ENCODE results near the gene PLAAT4.
"Not testable (repeated sequence)": the region's sequence is repeated elsewhere in the genome, so short reads cannot be mapped to it uniquely, and the experiment has no call there.

PLAAT4 gene

DNA sequence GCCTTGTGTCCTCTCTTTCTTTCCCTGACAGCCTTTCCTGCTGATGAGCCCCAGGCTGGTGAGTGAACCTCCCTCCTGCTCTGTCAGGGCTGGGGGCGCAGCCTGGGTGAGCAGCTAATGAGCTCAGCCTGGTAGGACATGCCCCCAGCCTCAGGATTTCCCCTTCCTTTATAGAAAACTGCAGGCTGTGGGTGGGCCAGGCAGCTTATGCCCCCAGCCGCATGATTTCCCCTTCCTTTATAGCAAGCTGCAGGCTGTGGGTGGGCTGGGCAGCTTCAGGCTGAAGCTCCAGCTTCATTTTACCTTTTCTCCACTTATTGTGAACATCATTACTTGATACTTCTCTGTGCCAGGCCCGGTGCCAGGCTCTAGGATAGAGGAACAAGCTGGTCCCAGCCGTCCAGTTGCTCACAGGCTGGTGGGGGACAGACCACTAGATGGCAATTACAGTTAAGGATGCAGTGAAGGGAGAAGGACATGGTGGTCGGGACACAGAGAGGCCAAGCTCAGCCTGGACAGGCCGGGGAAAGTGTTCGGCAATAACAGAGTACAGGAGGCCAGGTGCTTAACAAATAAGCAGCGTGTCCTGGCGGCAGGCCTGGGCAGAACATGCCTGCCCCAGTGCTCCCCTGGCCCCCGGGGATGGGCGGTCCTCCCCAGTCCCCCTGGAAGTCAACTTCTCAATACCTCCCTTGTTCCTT is 25.4 kb upstream of the PLAAT4 start:
- no peak for DNase-seq (ENCODE audit: low spot score)

DNA sequence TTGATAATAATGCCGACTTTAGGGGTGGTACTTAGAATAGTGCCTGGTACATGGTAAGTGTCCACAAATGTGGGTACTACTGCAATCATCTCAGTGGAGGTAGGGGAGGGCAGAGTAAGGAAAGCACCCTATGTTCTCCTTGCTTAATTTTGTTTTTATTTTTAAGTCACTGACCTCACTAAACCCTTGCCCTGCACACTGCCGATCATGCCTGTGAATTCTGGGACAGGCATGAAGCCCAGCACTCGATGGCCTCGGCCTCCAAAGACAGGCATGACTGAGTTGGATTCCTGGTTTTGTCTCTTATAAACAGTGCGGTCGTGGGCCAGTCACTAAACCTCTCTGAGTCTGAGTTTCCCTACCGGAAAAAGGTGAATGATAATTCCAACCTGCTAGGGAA is 23.8 kb upstream of the PLAAT4 start:
- no peak for DNase-seq (ENCODE audit: low spot score)

DNA sequence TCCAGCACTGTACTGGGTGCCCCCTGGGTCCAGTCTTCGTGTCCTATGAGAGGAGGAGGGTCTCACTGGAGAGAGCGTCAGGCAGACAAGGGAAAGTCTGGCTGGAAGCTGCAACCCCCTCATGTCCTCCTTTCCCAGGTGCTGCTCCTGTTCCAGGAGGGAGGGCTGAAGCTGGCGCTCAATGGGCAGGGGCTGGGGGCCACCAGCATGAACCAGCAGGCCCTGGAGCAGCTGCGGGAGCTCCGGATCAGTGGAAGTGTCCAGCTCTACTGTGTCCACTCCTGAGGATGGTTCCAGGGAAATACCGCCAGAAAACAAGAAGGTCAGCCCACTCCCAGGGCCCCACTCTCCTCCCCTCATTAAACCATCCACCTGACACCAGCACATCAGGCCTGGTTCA is 20.5 kb upstream of the PLAAT4 start:
- no peak for DNase-seq (ENCODE audit: low spot score)

DNA sequence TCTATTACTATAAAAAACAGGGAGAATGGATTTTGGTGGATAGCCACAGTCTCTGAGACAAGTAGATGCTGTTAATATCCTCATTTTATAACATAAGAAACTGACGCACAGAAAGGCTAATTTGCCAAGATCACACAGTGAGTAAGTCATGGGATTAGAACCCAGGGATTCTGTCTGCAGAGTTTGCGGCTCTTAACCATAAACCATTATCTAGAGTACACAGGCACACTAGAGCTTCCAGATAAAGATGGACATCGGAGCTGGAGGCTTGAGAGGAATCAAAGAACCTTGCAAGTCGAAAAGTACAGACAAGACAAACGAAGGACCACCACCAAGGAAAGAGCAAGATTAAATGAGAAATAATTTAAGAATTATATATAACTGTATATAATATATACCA is 19.5 kb upstream of the PLAAT4 start:
- DNase-seq (ENCODE audit: low spot score) = no peak

DNA sequence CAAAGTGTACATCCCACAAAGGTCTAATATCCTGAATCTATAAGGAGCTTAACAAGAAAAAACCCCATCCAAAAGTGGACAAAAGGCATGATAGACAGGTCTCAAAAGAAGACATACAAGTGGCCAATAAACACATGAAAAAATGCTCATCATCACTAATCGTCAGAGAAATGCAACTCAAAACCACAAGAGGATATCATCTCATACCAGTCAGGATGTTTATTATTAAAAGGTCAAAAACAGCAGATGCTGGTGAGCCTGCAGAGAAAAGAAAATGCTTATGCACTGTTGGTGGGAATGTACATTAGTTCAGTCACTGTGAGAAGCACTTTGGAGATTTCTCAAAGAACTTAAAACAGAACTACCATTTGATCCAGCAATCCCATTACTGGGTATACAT is 18.1 kb upstream of the PLAAT4 start:
- no peak for DNase-seq (ENCODE audit: low spot score)

DNA sequence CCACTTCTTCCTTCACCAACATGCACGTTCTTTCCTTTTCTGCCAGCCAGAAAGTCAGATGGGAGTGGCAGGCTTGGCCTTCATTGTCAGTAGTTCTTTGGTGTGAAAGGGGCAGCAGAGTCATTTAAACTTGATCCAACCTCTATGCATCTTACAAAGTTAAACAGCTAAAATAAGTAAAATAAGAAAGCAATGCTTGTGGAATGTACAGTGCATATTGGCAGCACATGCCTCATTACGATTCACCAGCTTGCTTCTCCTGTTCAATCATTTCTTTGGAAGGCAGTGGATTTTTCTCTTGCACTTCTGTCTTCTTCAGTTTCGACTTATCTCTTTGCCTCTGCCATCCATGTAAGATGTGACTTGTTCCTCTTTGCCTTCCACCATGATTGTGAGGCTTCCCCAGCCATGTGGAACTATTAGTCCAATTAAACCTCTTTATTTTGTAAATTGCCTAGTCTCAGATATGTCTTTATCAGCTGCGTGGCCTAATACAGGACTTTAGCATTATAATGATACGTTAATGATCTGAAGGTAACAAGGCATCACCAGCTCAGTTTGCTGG is 15.9 kb upstream of the PLAAT4 start:
- DNase-seq (ENCODE audit: low spot score) = no peak

DNA sequence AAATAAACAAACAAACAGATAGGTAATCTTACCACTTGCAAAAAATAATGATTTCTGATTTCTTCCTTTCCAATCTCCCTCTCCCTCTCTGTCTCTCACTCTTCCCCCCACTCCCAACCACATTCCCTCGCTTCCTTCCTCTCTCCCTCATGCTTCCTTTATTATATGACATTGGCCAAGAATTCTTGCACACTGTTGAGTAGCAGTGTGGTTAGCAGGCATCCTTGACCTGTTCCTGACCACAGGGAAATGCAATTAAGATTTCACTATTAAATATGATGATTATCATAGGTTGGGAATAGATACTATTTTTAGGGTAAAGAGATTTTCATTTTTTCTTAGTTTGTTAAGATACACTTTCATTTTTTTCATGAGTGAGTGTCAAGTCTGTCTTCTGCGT is 14.7 kb upstream of the PLAAT4 start:
- DNase-seq (ENCODE audit: low spot score) = no peak

DNA sequence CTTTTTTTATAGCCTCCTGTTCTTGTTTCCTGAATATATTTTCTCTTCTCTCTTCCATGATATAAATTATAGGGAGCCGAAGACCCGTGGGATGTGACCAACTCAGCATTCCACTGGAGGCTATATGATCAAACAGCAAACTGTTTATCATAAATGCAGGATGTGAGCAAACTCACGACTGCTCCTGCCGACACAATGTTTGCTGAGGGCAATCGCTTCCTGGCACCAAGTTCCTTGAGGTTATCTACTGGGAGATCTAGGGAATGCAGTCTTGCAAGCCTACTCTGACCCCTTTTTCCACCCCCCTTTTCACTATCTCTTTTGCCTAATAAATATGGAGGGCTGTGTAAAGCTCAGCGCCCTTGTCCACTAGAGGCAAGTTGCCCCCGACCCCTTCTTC is 13.5 kb upstream of the PLAAT4 start:
- no peak for DNase-seq (ENCODE audit: low spot score)

DNA sequence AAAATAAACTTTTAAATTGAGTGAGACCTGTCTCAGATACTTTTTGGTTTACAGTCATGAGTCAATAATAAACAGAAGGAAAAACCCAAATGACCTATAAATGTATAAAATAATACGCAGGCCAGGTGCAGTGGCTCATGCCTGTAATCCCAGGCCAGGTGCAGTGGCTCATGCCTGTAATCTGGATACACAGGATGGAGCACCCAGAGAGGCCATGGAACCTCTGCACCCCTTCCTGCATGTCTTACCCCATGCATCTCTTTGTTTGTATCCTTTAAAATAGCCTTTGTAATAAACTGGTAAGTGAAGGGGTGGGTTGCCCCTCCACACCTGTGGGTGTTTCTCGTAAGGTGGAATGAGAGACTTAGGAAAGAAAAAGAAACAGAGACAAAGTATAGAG is 8.9 kb upstream of the PLAAT4 start:
- no peak for DNase-seq (ENCODE audit: low spot score)

DNA sequence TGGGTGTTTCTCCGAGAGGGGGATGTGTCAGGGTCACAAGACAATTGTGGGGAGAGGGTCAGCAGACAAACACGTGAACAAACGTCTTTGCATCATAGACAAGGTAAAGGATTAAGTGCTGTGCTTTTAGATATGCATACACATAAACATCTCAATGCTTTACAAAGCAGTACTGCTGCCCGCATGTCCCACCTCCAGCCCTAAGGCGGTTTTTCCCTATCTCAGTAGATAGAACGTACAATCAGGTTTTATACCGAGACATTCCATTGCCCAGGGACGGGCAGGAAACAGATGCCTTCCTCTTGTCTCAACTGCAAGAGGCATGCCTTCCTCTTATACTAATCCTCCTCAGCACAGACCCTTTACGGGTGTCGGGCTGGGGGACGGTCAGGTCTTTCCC is 8.5 kb upstream of the PLAAT4 start:
- not testable (repeated sequence) for DNase-seq (ENCODE audit: low spot score)

DNA sequence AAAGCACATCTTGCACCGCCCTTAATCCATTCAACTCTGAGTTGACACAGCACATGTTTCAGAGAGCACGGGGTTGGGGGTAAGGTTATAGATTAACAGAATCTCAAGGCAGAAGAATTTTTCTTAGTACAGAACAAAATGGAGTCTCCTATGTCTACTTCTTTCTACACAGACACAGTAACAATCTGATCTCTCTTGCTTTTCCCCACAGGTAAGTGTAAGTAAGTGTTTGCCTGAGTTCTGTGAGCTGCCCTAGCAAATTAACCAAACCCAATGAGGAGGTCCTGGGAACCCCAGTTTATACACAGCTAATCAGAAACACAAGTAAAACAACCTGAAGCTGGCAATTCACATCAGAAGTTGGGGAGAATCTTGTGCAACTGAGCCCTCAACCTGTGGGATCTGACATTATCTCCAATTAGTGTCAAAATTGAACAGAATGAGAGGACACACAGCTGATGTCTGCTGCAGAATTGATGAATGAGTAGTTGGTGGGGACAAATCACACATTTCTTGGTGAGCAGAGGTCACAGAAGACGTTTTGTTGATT is 7.8 kb upstream of the PLAAT4 start:
- not testable (repeated sequence) for DNase-seq (ENCODE audit: low spot score)

DNA sequence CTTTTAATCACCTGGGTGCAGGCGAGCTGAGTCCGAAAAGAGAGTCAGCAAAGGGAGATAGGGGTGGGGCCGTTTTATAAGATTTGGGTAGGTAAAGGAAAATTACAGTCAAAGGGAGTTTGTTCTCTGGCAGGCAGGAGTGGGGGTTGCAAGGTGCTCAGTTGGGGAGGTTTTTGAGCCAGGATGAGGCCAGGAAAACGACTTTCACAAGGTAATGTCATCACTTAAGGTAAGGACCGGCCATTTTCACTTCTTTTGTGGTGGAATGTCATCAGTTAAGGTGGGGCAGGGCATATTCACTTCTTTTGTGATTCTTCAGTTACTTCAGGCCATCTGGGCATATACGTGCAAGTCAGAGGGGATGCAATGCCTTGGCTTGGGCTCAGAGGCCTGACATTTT is 7.2 kb upstream of the PLAAT4 start:
- DNase-seq (ENCODE audit: low spot score) = not testable (repeated sequence)

DNA sequence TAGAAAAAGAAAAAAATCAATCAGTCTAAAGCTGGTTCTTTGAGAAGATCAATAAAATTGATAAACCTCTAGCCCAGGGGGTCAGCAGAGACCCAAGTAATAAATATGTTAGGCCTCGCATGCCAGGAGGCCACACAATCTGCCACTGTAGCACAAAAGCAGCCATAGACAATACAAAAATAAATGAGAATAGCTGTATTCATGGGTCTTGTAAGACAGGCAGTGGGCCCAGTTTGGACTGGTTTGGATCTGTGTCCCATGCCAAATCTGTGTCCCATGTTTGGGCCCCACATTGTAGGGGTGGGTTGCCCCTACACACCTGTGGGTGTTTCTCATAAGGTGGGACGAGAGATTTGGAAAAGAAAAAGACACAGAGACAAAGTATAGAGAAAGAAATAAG is 6.6 kb upstream of the PLAAT4 start:
- no peak for DNase-seq (ENCODE audit: low spot score)

DNA sequence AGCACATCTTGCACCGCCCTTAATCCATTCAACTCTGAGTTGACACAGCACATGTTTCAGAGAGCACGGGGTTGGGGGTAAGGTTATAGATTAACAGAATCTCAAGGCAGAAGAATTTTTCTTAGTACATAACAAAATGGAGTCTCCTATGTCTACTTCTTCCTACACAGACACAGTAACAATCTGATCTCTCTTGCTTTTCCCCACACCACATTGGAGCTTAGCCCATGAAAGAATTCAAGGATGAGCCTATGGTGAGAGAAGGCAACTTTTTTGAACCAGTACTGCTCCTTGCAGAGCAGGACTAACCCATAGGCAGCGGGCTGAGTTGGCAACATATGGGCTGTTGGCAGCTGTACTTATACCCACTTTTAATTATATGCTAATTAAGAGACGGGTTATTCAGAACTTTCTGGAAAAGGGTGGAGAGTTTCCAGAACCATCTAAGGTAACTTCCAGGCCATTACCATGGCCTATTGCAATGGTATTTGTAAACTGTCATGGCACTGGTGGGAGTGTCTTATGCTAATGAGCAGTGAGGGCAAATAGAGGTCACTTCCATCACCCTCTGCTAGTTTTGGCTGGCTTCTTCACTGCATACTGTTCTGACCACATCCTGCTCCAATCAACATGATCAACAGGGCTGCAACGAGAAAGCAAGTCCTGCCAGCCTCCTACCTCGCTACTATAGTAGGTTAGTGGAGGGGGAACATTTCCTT is 5.4 kb upstream of the PLAAT4 start:
- DNase-seq (ENCODE audit: low spot score) = not testable (repeated sequence)

DNA sequence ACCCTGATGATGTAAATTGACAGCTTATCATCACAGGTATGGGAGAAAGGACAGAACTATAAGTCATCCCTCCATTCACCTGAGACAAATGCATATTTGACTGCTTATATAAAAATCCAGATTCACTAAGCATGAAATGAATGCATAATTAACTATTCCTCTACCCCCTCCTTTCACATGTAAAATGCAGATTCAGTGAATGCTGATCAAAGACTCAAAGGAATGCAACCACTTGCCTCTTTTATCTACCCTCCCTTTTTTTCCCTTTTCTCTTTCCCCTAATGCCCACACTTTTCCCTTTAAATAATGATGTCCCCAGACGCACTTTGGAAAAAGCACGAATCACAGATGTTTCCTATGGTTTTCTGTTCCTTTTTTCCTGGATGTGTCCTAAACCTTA is 4.5 kb upstream of the PLAAT4 start:
- DNase-seq (ENCODE audit: low spot score) = no peak

DNA sequence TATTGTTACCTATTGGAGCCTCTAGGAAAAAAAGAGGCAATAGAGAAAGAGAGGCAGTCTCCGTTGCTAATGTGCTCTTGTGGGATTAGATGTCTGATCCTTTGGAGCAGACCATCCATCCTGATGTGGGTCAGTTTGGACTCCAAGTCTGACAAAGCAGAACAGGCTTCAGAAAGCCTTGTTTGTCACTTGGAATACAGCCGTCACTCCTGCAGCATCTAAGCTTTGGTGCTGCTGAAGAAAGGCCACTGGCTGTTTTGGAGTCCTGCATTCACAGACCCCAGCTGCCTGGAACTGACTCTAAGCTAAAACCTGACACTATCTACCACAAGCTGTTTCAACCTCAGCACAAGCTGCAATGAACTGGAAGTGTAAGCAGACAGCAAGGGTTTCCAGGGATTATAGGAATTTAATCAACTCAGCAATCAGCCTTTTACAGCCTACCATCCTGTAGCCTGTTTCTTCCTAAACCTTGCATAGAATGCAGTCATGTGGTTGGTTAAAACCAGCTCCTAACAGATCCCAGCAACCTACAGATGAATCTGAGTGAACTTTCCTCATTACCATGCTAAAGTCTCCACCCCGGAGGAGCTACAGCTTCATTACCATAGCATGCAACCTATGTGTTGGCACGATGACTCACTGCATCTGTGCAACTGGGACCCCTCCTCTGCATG is 3.7 kb upstream of the PLAAT4 start:
- DNase-seq (ENCODE audit: low spot score) = no peak

DNA sequence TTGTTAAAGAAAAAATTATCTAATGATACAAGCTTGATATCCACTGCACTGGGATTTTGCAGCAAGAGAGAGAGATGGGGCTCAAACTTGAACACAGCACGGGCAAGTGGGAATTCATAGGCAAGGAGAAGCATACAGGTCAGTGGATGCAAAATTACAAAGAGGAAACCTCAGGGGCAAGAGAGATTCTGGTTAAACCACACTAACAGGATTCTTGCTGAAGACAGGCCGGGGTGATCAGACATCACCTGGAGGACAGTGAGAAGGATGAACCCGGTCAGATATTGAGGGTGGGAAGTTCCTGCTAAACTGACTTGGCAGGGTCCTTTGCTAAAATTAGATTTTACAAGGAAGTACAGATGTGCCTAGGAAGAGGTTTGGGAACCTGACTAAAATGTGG is 2.5 kb upstream of the PLAAT4 start:
- no peak for DNase-seq (ENCODE audit: low spot score)

DNA sequence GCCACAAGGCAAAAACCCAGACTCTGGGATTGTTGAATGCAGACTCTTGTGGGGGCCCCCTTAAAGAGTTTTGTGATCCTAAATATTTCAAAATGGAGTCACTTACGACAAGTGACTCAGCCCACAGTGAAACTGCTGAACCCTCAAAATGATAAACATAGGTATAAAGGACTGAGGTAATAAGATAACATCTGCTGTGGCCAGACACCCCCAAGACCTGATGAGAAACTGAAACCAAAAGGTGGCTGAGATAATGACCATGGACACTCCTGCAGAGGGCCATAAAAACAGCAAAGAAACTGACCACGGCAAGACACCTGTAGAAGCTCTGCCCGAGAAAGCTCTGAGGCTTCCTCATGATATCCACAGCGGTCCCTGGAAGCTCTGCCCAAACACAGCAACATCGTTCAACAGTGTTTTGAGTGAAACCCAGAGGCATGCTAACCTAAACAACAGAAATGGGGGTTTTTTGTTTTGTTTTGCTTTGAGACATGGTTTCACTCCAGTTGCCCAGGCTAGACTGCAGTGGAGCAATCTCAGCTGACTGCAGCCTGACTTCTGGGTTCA is 1.6 kb upstream of the PLAAT4 start:
- DNase-seq (ENCODE audit: low spot score) = no peak

DNA sequence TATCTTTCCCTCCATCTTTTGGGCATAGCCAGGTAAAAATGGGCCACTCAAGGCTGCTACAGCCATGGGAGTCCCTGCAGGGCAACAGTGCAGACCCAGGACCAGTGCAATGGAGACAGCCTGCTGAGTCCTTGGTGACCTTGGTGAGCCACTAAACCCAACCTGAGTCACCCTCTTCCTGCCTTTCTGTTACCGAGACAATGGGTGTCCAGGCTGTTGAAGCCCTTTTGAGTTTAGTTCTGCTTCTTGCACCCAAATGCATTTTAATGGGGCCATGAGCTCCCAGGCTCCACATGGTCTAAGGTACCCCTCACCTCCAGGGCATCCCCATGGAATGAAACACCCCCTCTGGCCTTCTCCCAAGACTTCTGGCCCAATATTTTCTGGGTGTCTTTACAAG is 874 bp upstream of the PLAAT4 start:
- DNase-seq (ENCODE audit: low spot score) = no peak

DNA sequence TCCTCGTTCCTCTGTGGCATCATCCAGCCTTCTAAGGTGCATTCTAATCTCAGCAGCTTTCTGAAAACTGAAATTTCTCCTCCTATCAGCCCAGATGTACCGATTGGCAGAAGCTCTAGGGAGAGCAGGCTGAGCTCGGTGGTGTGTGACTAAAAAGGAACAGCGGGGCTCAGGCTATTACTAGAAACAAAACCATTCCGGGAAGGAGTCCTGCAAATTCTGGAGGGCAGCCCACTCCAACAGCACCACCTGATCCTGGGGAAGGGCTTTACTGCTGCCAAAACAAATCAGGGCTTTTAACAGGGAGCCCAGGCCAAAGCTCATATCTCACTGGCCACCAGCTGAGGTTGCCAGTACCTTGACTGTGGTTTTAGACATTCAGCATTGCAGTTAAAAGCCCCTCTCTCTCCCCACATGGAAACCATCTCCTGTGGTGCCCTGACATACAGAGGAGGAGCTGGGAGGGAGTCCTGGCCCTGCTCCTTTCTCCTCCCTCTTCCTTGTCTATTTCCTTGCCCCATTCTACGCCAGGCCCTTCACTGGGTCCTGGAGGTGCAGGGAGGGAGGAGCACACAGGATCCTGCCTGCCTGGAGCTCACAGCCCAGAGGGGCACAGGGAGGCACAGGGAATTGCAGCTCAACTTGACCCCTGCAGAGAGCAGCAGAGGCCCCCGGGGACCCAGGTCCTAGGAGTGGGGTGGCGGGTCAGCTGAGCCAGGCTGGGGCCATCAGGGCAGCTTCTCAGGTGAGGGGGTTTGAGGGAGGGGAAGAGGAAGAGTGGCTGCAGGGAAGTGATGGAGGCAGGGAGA is 889 bp downstream of the PLAAT4 start:
- peak; percentile 74 for DNase-seq (ENCODE audit: low spot score)

DNA sequence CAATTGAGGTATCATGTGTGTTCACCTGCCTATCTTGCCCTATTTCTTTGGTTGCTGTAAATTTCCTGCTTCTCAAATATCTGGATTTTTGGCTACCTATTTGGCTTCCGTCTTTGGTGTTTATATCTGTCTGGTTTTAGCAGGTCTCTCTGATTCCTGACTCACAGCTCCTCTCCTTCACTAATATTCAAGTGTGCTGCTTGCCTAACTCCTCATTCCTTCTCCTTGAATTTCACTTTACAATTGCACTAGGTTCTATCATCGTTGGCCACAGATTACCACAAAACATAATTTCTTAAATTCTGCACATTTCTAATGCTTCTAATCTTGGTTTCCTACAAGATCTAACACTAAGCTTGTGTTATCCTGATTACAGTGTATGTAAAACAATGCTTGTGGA is 5.9 kb downstream of the PLAAT4 start:
- not testable (repeated sequence) for DNase-seq (ENCODE audit: low spot score)

DNA sequence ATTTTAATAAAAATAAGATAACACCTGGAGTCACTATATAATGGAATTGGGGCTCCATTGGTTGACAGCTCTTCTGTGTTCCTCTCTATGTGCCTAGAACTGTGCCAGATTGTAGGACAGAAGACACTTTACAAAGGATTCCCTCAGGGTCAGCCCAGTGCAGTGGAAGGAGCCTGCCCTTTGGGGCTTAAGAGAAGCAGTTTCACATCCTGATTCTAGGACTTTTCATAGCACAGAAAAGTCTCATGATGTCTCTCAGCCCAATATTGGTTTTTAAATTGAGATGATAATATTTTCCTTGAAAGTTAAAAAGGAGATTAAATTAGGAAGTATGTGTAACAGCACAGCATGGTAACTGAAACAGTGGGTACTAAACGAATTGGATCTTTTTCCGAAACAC is 7.1 kb downstream of the PLAAT4 start:
- DNase-seq (ENCODE audit: low spot score) = no peak

All from left forelimb (tissue), 1 donor.